OCI-LY3 (cell line): ENCODE data around the gene STUB1.
A peak's percentile ranks its signal among the peaks of the same experiment; 100 is the strongest.

Experiments
- H2AFZ ChIP-seq: fragments of 200-600, 300-600 bp; shearing (Covaris generic); 2 replicates; pipeline ENCODE4 v1.6.0; 2014; ENCODE audit warnings: antibody characterized with exemption, low read depth, low read length
- H3K27ac ChIP-seq: fragments of 200-600, 300-600 bp; sonication (generic); 2 replicates; pipeline ENCODE4 v1.5.1; 2014; ENCODE audit warnings: mild to moderate bottlenecking, low read length, moderate library complexity, mixed read lengths
- H3K27me3 ChIP-seq: fragments of 200-600, 300-600 bp; sonication (generic); 2 replicates; pipeline ENCODE4 v1.6.1; 2014; ENCODE audit warnings: low read depth, low read length, mixed read lengths
- H3K36me3 ChIP-seq: fragments of 200-600, 300-600 bp; sonication (generic); replicated peaks from 2 replicates; pipeline ENCODE3; 2014; ENCODE audit warnings: low read depth, low read length, mixed read lengths
- H3K4me1 ChIP-seq: fragments of 300-600, 200-600 bp; sonication (generic); 2 replicates; pipeline ENCODE4 v1.6.1; 2014; ENCODE audit warnings: low read length, mixed read lengths
- H3K4me2 ChIP-seq: fragments of 200-600, 300-600 bp; sonication (generic); 2 replicates; pipeline ENCODE4 v1.6.1; 2014; ENCODE audit warnings: low read length, mixed read lengths
- H3K4me3 ChIP-seq: fragments of 300-600, 200-600 bp; sonication (generic); 2 replicates; pipeline ENCODE4 v1.5.1; 2014; ENCODE audit warnings: antibody characterized with exemption, mild to moderate bottlenecking, low read length, moderate library complexity
- H3K79me2 ChIP-seq: fragments of 300-600, 200-600 bp; shearing (Covaris generic); 2 replicates; pipeline ENCODE4 v1.6.1; 2014; ENCODE audit warnings: mild to moderate bottlenecking, low read length, mixed read lengths
- H3K9ac ChIP-seq: fragments of 300-600, 200-600 bp; shearing (Covaris generic); 2 replicates; pipeline ENCODE4 v1.6.0; 2014; ENCODE audit warnings: mild to moderate bottlenecking, low read length, moderate library complexity
- H3K9me3 ChIP-seq: fragments of 200-600, 300-600 bp; shearing (Covaris generic); 2 replicates; pipeline ENCODE4 v1.6.1; 2014; ENCODE audit warnings: low read length, mixed read lengths; ENCODE audit not compliant: insufficient read depth
- H4K20me1 ChIP-seq: fragments of 200-600, 300-600 bp; sonication (generic); 2 replicates; pipeline ENCODE4 v1.6.1; 2016; ENCODE audit warnings: low read length, mixed read lengths; ENCODE audit not compliant: insufficient read depth
- EZH2phosphoT487 ChIP-seq: fragments of 200-600 bp; shearing (Covaris generic); IDR thresholded peaks from 2 replicates; pipeline ENCODE4 v1.6.1; 2018; ENCODE audit warnings: antibody characterized with exemption, mixed run types, low read depth
- TF ChIP-seq, protein P1 (sequence below): fragments of 200-600, 300-600 bp; sonication (generic); IDR thresholded peaks from 2 replicates; pipeline ENCODE4 v1.5.1; 2014; ENCODE audit warnings: antibody characterized with exemption, low read length, low read depth

Gene STUB1

DNA sequence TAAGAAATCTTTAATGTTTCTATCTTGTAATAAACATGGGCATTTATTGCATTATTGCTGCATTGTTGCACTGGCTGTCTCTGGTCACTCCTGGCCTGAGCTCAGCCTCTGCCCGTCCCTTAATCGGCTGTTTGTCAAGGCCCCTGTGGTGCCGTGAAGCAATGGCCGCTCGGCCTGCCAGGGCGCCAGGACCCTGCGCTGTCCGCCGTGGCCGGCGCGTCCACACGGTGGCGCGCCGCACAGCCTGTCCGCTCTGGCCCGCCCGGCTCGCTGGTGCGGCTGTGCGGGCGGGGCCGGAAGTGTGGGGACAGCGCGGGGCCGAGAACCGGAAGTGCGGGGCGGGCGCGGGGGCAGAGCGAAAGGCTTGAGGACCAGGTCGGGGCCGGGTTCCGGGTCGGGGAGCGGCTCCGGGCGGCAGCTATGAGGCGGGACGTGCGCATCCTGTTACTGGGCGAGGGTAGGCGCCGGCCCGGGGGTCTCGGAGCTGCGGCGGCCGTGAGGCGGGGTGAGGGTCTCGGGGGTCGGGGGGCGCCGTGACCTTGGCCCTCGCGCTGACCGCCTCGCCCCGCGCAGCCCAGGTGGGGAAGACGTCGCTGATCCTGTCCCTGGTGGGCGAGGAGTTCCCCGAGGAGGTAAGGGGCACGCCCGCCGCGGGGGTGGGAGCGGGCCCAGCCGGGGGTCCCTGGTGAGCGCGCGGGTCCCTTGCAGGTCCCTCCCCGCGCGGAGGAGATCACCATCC is 12.3 kb upstream of the STUB1 start, which contains the start of gene RHOT2:
Gene RHOT2 (plus strand): TSS at position 353 of the 739 bp plus-strand sequence. CDS start 68 bp downstream, at position 421.
- H3K9ac ChIP-seq, result peak within 1 kb of the TSS; percentile 94
- H3K4me1 ChIP-seq, result peaks cover 12% of the 10 kb centered on the region
- peaks cover 25% of the 10 kb centered on the region for H3K36me3 ChIP-seq
- no peaks in the 10 kb centered on the region for H4K20me1 ChIP-seq
- H3K79me2 ChIP-seq, result peaks cover 21% of the 10 kb centered on the region
- H3K4me3 ChIP-seq, result peak within 1 kb of the TSS; percentile 97
- H2AFZ ChIP-seq, result no peak within 1 kb of the TSS
- TF ChIP-seq, protein P1, sequence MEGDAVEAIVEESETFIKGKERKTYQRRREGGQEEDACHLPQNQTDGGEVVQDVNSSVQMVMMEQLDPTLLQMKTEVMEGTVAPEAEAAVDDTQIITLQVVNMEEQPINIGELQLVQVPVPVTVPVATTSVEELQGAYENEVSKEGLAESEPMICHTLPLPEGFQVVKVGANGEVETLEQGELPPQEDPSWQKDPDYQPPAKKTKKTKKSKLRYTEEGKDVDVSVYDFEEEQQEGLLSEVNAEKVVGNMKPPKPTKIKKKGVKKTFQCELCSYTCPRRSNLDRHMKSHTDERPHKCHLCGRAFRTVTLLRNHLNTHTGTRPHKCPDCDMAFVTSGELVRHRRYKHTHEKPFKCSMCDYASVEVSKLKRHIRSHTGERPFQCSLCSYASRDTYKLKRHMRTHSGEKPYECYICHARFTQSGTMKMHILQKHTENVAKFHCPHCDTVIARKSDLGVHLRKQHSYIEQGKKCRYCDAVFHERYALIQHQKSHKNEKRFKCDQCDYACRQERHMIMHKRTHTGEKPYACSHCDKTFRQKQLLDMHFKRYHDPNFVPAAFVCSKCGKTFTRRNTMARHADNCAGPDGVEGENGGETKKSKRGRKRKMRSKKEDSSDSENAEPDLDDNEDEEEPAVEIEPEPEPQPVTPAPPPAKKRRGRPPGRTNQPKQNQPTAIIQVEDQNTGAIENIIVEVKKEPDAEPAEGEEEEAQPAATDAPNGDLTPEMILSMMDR, result peak; percentile 87
- no peak for TF ChIP-seq EZH2phosphoT487
- H3K9me3 ChIP-seq, result no peaks in the 10 kb centered on the region
- peak within 1 kb of the TSS; percentile 64 for H3K27ac ChIP-seq
- no peaks in the 10 kb centered on the region for H3K27me3 ChIP-seq
- peak within 1 kb of the TSS; percentile 91 for H3K4me2 ChIP-seq

DNA sequence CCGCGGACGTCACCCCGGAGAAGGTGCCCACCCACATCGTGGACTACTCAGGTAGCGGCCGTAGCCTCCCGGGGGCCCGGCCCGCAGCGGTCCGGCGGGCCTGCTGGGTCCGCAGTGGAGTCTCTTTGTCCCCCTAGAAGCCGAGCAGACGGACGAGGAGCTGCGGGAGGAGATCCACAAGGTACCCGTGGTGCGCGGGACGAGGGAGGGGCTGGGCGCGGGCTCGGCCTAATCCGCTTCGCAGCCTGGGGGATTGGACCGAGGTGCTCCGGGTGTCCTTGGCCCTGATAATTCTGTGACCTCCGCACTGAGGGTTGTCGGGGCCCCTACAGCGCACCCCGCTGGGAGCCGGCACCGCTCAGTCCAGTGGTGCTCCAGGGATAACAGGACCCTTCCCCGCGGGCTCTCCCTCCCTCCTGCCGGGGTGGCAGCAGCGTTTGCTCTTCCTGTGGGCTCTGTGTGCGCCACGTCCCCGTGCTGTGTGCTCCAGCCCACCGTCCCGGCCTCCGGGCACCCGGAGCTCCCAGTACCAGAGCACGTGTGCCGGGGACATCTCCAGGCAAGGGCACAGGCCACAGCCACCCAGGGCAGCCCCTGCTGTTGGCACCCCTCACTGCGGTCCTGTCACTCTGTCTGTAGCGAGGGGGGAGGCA is 11.6 kb upstream of the STUB1 start:
- no peaks in the 10 kb centered on the region for H4K20me1 ChIP-seq

DNA sequence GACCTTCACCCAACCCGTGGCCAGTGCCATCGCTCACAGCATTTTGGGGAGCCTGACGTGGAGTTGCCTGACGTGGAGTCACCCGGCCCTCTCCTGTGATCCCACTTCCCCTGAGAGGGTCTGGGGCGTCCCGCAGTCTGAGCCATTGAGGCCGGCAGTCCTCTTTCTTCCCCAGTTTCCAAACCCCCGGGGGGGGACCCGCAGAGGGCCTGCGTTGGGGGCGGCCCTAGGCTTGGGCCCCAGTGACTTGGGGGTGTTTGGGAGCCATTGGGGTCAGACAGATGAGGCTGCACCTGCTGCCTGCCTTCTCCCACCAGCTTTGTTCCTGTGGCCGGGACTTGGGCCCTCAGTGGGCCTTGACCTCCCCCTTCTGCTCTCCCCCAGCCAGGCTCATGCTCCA is 10.5 kb upstream of the STUB1 start:
- Histone ChIP-seq H3K4me1 (peaks cover 12% of the 10 kb centered on the region), H3K36me3 (peaks cover 26% of the 10 kb centered on the region), H3K79me2 (peaks cover 21% of the 10 kb centered on the region), H3K9me3 (no peaks in the 10 kb centered on the region), H3K4me2 (no peak overlapping the region), H3K4me3 (peak overlapping the region; percentile 97), H3K27ac (no peak overlapping the region), H3K27me3 (no peaks in the 10 kb centered on the region), H3K9ac (no peak overlapping the region), H2AFZ (no peak overlapping the region), H4K20me1 (no peaks in the 10 kb centered on the region)
- TF ChIP-seq EZH2phosphoT487, result no peak
- TF ChIP-seq, protein P1, result no peak

More for the DNA sequence above, 11.6 kb upstream of the STUB1 start:
- Histone ChIP-seq H3K36me3 (peaks cover 26% of the 10 kb centered on the region), H3K9ac (peak overlapping the region; percentile 94), H3K27me3 (no peaks in the 10 kb centered on the region), H2AFZ (no peak overlapping the region), H3K9me3 (no peaks in the 10 kb centered on the region), H3K4me1 (peaks cover 12% of the 10 kb centered on the region), H3K79me2 (peaks cover 21% of the 10 kb centered on the region), H3K4me3 (peak overlapping the region; percentile 97), H3K4me2 (peak overlapping the region; percentile 91), H3K27ac (peak overlapping the region; percentile 64)
- TF ChIP-seq EZH2phosphoT487, result no peak
- TF ChIP-seq, protein P1, result no peak
